Keratinocyte (primary cell): Measurements from ENCODE around the gene EFR3B. TPM values are rescaled to one million over a fixed set of nuclear protein-coding genes. Genes with fewer than 3 reads are reported as not detected.

Experiments
- DNase-seq: peaks from one replicate; pipeline ENCODE4 v3.0.0-alpha.2; 2011; ENCODE audit warnings: low read depth, missing footprints, low spot score
- FAIRE-seq: peaks from 2 replicates; lab custom pipeline; 2011; peaks lifted over from hg19 to GRCh38; lab: Jason Lieb, UNC
- H2AFZ ChIP-seq: 2 replicates; pipeline ENCODE4 v1.6.0; 2012; ENCODE audit warnings: low read length, control low read depth, inconsistent platforms; ENCODE audit not compliant: control insufficient read depth
- H3K27ac ChIP-seq: 2 replicates; pipeline ENCODE4 v1.5.1; 2011; ENCODE audit warnings: low read length; ENCODE audit not compliant: control insufficient read depth, insufficient read depth
- H3K27me3 ChIP-seq: 3 replicates; pipeline ENCODE4 v1.6.0; 2011; ENCODE audit warnings: low read length; ENCODE audit not compliant: control insufficient read depth, insufficient read depth; ENCODE audit errors: extremely low read depth
- H3K36me3 ChIP-seq, 2 experiments: 2 replicates in 1 of 2; 3 replicates in 1 of 2; pipeline ENCODE4 v1.5.1; 2011; ENCODE audit warnings: low read length in 2 of 2, mild to moderate bottlenecking in 1 of 2; ENCODE audit not compliant: control insufficient read depth in 2 of 2, insufficient read depth in 2 of 2; ENCODE audit errors: extremely low read depth in 1 of 2
- H3K4me1 ChIP-seq: 3 replicates; pipeline ENCODE4 v1.5.1; 2011; ENCODE audit warnings: low read length; ENCODE audit not compliant: control insufficient read depth, insufficient read depth; ENCODE audit errors: extremely low read depth
- H3K4me2 ChIP-seq: 3 replicates; pipeline ENCODE4 v1.6.0; 2011; ENCODE audit warnings: low read depth, low read length; ENCODE audit not compliant: control insufficient read depth, insufficient read depth; ENCODE audit errors: extremely low read depth
- H3K4me3 ChIP-seq, 3 experiments: fragments of 200-600 bp in 1 of 3; sonication (generic) in 1 of 3; 2 replicates in 2 of 3; 3 replicates in 1 of 3; pipeline ENCODE4 v1.5.1; 2011 to 2016; ENCODE audit warnings: low read length in 3 of 3, mild to moderate bottlenecking in 3 of 3, control low read depth in 2 of 3, inconsistent platforms in 1 of 3, low read depth in 1 of 3, mixed read lengths in 1 of 3, mixed run types in 1 of 3, moderate library complexity in 1 of 3; ENCODE audit not compliant: control insufficient read depth in 2 of 3, insufficient read depth in 2 of 3; ENCODE audit errors: extremely low read depth in 1 of 3
- H3K79me2 ChIP-seq: 2 replicates; pipeline ENCODE4 v1.6.0; 2012; ENCODE audit warnings: low read length; ENCODE audit not compliant: control insufficient read depth, insufficient read depth
- H3K9ac ChIP-seq: 3 replicates; pipeline ENCODE4 v1.6.0; 2011; ENCODE audit warnings: low read length; ENCODE audit not compliant: control insufficient read depth, insufficient read depth; ENCODE audit errors: extremely low read depth
- H3K9me1 ChIP-seq: 3 replicates; pipeline ENCODE4 v1.6.0; 2011; ENCODE audit warnings: low read length; ENCODE audit not compliant: control insufficient read depth, insufficient read depth; ENCODE audit errors: extremely low read depth
- H3K9me3 ChIP-seq: 2 replicates; pipeline ENCODE4 v1.5.1; 2012; ENCODE audit warnings: low read depth, low read length; ENCODE audit not compliant: control insufficient read depth
- H4K20me1 ChIP-seq: 3 replicates; pipeline ENCODE4 v1.6.0; 2011; ENCODE audit warnings: low read length; ENCODE audit not compliant: control insufficient read depth, insufficient read depth; ENCODE audit errors: extremely low read depth
- CTCF ChIP-seq, 3 experiments: IDR thresholded peaks in 1 of 3; conservative IDR thresholded peaks in 1 of 3; optimal IDR thresholded peaks in 1 of 3; 2 replicates in 2 of 3; 3 replicates in 1 of 3; pipeline versions ENCODE3 to v1.5.1; 2011; ENCODE audit warnings: low read length in 3 of 3, mild to moderate bottlenecking in 3 of 3, moderate library complexity in 2 of 3, control low read depth in 1 of 3, inconsistent platforms in 1 of 3; ENCODE audit not compliant: insufficient read depth in 2 of 3; ENCODE audit errors: extremely low read depth in 1 of 3
- EZH2 ChIP-seq: IDR thresholded peaks from one replicate; pipeline ENCODE4 v1.6.1; 2012; ENCODE audit warnings: inconsistent platforms, mild to moderate bottlenecking, low read length, moderate library complexity
- dilution Hi-C: fragments of 300-500 bp; cut with MboI; formaldehyde crosslinking; loops from one replicate; pipeline ENCODE4 v1.7.0; 2020; ENCODE audit warnings: low sequenced_read_pairs; ENCODE audit not compliant: extremely low pct_ligation_motif_present
- polyA plus RNA-seq, 5 experiments: library from polyadenylated mRNA; depleted of rRNA in 3 of 5; stranded (reverse) in 3 of 5; stranded (forward) in 1 of 5; unstranded in 1 of 5; fragments of >200 nt; gene quantifications; 1 replicate in 1 of 5; 2 replicates in 3 of 5; 3 replicates in 1 of 5; pipeline versions ENCODE4 v1.2.1 to v1.2.3, GENCODE V29; 2011 to 2012; ENCODE audit warnings: missing spikeins in 2 of 5, low read depth in 1 of 5, low replicate concordance in 1 of 5

Gene EFR3B
- polyA plus RNA-seq, 1 donor (not counting 4 experiments of a cell fraction or from before 2014, with no cell fraction given) = 0.09 TPM

- H2AFZ ChIP-seq = no peak overlapping the region
- no peak overlapping the region for H3K27ac ChIP-seq
- H3K9me1 ChIP-seq = no peaks in the 10 kb centered on the region
- H3K9me3 ChIP-seq = no peaks in the 10 kb centered on the region
- peaks cover 3% of the 10 kb centered on the region for H4K20me1 ChIP-seq
- peaks cover 4% of the 10 kb centered on the region for H3K4me1 ChIP-seq
- FAIRE-seq = no peak
- dilution Hi-C loops = no loop called here
- no peak for DNase-seq
- H3K27me3 ChIP-seq = peaks cover 30% of the 10 kb centered on the region
- TF ChIP-seq EZH2 (no peak), CTCF (optimal IDR thresholded peaks at IDR 0.05 in 1 of 3, IDR thresholded peaks at IDR 0.05 in 1 of 3, conservative IDR thresholded peaks at IDR 0.05 in 1 of 3; ENCODE audit: extremely low read depth in 1 of 3, insufficient read depth in 2 of 3, low read length in 3 of 3) (no peak)
- H3K79me2 ChIP-seq = no peaks in the 10 kb centered on the region
- no peak overlapping the region for H3K9ac ChIP-seq
- H3K36me3 ChIP-seq = no peaks in the 10 kb centered on the region
- H3K4me2 ChIP-seq = no peak overlapping the region
- H3K4me3 ChIP-seq = no peak overlapping the region
Measured at GRCh38 chr2:25036221-25036559, 5.7 kb upstream of the EFR3B start.

GRCh38 chr2:25039126-25039525, 2.8 kb upstream of the EFR3B start:
- Histone ChIP-seq H3K9ac (no peak overlapping the region), H3K9me1 (no peaks in the 10 kb centered on the region), H3K9me3 (no peaks in the 10 kb centered on the region), H3K36me3 (no peaks in the 10 kb centered on the region), H3K27ac (no peak overlapping the region), H3K79me2 (no peaks in the 10 kb centered on the region), H3K27me3 (peaks cover 40% of the 10 kb centered on the region), H3K4me1 (peaks cover 17% of the 10 kb centered on the region), H2AFZ (no peak overlapping the region), H3K4me2 (no peak overlapping the region), H4K20me1 (peaks cover 8% of the 10 kb centered on the region), H3K4me3 (no peak overlapping the region)
- no peak for DNase-seq
- FAIRE-seq = no peak
- dilution Hi-C loops = no loop called here
- TF ChIP-seq EZH2 = no peak

DNA sequence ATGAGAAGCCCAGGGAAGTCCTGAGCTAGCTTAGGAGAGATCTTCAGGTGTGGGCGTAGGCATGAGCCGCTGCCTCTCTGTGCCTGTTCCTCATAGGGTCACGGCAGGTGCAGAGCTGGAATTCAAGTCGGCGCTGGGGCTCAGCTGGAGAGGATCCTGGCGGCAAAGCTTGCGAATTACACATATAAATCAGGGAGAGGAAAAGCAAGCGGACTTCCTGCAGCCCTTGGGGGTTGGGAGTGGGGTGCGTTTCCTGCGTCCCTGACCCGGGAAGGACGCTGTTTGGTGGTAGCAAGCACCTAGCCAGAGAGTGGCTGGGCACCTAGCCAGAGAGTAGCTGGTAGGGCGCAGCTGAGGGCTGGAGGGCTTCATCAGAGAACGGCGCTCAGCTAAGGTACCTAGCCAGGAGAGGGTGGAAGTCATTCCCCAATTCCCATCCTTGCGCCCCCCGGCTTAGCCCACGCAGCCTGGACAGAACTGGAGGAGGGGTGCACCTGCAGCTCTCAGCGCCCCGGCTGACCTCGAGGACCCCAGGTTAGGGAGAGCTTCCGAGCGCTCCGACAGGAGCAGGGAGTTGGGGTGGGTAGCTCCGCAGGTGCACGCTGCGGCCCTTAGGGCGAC, 459 bp upstream of the EFR3B start:
- H3K27ac ChIP-seq = no peak overlapping the region
- no peaks in the 10 kb centered on the region for H3K36me3 ChIP-seq
- FAIRE-seq = no peak
- H3K4me1 ChIP-seq = peaks cover 14% of the 10 kb centered on the region
- no peaks in the 10 kb centered on the region for H3K79me2 ChIP-seq
- TF ChIP-seq CTCF (optimal IDR thresholded peaks at IDR 0.05 in 1 of 3, IDR thresholded peaks at IDR 0.05 in 1 of 3, conservative IDR thresholded peaks at IDR 0.05 in 1 of 3; ENCODE audit: extremely low read depth in 1 of 3, insufficient read depth in 2 of 3, low read length in 3 of 3) (peak; percentile 4 to 32 (median 17)), EZH2 (no peak)
- H3K9me3 ChIP-seq = no peaks in the 10 kb centered on the region
- DNase-seq = no peak
- H2AFZ ChIP-seq = no peak overlapping the region
- H3K9ac ChIP-seq = no peak overlapping the region
- H3K4me2 ChIP-seq = peak overlapping the region; percentile 71
- peaks cover 50% of the 10 kb centered on the region for H3K27me3 ChIP-seq
- dilution Hi-C loops = no loop called here
- peak overlapping the region in 1 of 3 experiments; percentile 62 for H3K4me3 ChIP-seq
- no peaks in the 10 kb centered on the region for H3K9me1 ChIP-seq
- H4K20me1 ChIP-seq = peaks cover 8% of the 10 kb centered on the region
